A549 (cell line): ENCODE measurements around the gene SELENOM. TPM values are rescaled to one million over a fixed set of nuclear protein-coding genes. Genes with fewer than 3 reads are reported as not detected.

Experiments used
- ATAC-seq, 2 experiments: fragments of 200-7000 bp in 1 of 2; fragments of >200 bp in 1 of 2; cut with Nextera tagmentation in 1 of 2; cut with Tn5 transposase in 1 of 2; 3 replicates each; pipeline versions ENCODE4 v1.8.0 to v1.9.1; 2018 to 2020; ENCODE audit warnings: mild to moderate bottlenecking in 1 of 2, moderate library complexity in 1 of 2
- CTCF ChIA-PET: fragments of 300-600 bp; sonication (Branson Sonifier 250); formaldehyde crosslinking; extraction: SDS; loops from one replicate; lab custom pipeline; 2021; ENCODE audit warnings: antibody characterized with exemption, inconsistent platforms; lab: Yijun Ruan, JAX
- POLR2A ChIA-PET: fragments of 350-600 bp; formaldehyde crosslinking; extraction: SDS; loops from one replicate; lab custom pipeline; 2021; ENCODE audit warnings: antibody characterized with exemption, inconsistent platforms; lab: Yijun Ruan, JAX
- DNase-seq, 2 experiments: peaks; one replicate each; pipeline versions ENCODE4 v3.0.0 to v3.0.0-alpha.2; 2011 to 2016; ENCODE audit warnings: low read depth in 1 of 2, low spot score in 1 of 2
- FAIRE-seq: peaks from 2 replicates; lab custom pipeline; 2011; peaks lifted over from hg19 to GRCh38; lab: Jason Lieb, UNC
- H3K27ac ChIP-seq, 2 experiments: fragments of >200 bp; sonication (Bioruptor Twin); formaldehyde crosslinking; 3 replicates each; pipeline ENCODE4 v1.5.1; 2016 to 2017
- H3K4me1 ChIP-seq: fragments of >200 bp; sonication (Bioruptor Twin); formaldehyde crosslinking; 3 replicates; pipeline ENCODE4 v1.6.1; 2016
- H3K4me2 ChIP-seq: fragments of >200 bp; sonication (Bioruptor Twin); formaldehyde crosslinking; 3 replicates; pipeline ENCODE4 v1.6.1; 2016
- H3K4me3 ChIP-seq: fragments of >200 bp; sonication (Bioruptor Twin); formaldehyde crosslinking; 3 replicates; pipeline ENCODE4 v1.5.1; 2016
- H3K9me3 ChIP-seq: fragments of >200 bp; sonication (Bioruptor Twin); formaldehyde crosslinking; 3 replicates; pipeline ENCODE4 v1.6.1; 2016
- BHLHE40 ChIP-seq: IDR thresholded peaks from 2 replicates; pipeline ENCODE4 v1.6.1; 2012; ENCODE audit warnings: low read depth, low read length, inconsistent platforms
- CBX2 ChIP-seq: fragments of 200-600 bp; sonication (generic); IDR thresholded peaks from 2 replicates; pipeline ENCODE4 v1.6.1; 2016; ENCODE audit warnings: low read depth, mild to moderate bottlenecking, borderline replicate concordance
- CEBPB ChIP-seq, 2 experiments: fragments of >200 bp in 1 of 2; sonication (Bioruptor Twin) in 1 of 2; formaldehyde crosslinking in 1 of 2; IDR thresholded peaks; 2 replicates each; pipeline ENCODE4 v1.6.1; 2012 to 2016
- CHD2 ChIP-seq: fragments of 150-350 bp; IDR thresholded peaks from 2 replicates; pipeline ENCODE4 v1.6.1; 2014; ENCODE audit warnings: low read length; ENCODE audit not compliant: partially characterized antibody
- CTCF ChIP-seq: fragments of >200 bp; sonication (Bioruptor Twin); formaldehyde crosslinking; IDR thresholded peaks from 3 replicates; pipeline ENCODE4 v1.5.1; 2016
- EP300 ChIP-seq, 2 experiments: fragments of >200 bp; sonication (Bioruptor Twin); formaldehyde crosslinking; IDR thresholded peaks; 2 replicates in 1 of 2; 3 replicates in 1 of 2; pipeline ENCODE4 v1.6.1; 2016 to 2017
- ESRRA ChIP-seq: fragments of 150-350 bp; IDR thresholded peaks from 2 replicates; pipeline ENCODE4 v1.6.1; 2014; ENCODE audit warnings: mild to moderate bottlenecking, low read length, borderline replicate concordance
- GATA3 ChIP-seq: IDR thresholded peaks from 2 replicates; pipeline ENCODE4 v1.6.1; 2012; ENCODE audit warnings: borderline replicate concordance
- HOXB13 ChIP-seq: fragments of 250-450 bp; sonication (Bioruptor Pico); IDR thresholded peaks from 2 replicates; pipeline ENCODE4 v1.5.0; 2020; ENCODE audit warnings: low read depth, mild to moderate bottlenecking, moderate library complexity
- HOXB5 ChIP-seq: fragments of 250-450 bp; sonication (Bioruptor Pico); IDR thresholded peaks from 2 replicates; pipeline ENCODE4 v1.5.0; 2020; ENCODE audit warnings: mild to moderate bottlenecking, moderate library complexity
- JUN ChIP-seq, 2 experiments: fragments of >200 bp; sonication (Bioruptor Twin); formaldehyde crosslinking; IDR thresholded peaks; 2 replicates in 1 of 2; 3 replicates in 1 of 2; pipeline ENCODE4 v1.6.1; 2016 to 2017
- JUNB ChIP-seq: fragments of >200 bp; sonication (Bioruptor Twin); formaldehyde crosslinking; IDR thresholded peaks from 2 replicates; pipeline ENCODE4 v1.6.1; 2016
- KDM5A ChIP-seq: fragments of 200-600 bp; sonication (generic); IDR thresholded peaks from 2 replicates; pipeline ENCODE4 v1.6.1; 2016; ENCODE audit warnings: antibody characterized with exemption, mild to moderate bottlenecking
- MYC ChIP-seq: IDR thresholded peaks from 2 replicates; pipeline ENCODE4 v1.6.1; 2012; ENCODE audit warnings: mild to moderate bottlenecking, inconsistent platforms, low read length, improper control_type of control experiment, borderline replicate concordance
- NPAS2 ChIP-seq: fragments of 250-450 bp; sonication (Bioruptor Pico); IDR thresholded peaks from 2 replicates; pipeline ENCODE4 v1.8.0; 2022; ENCODE audit warnings: mild to moderate bottlenecking, moderate library complexity, borderline replicate concordance
- POLR2AphosphoS2 ChIP-seq: conservative IDR thresholded peaks from 2 replicates; pipeline ENCODE4 v1.6.1; 2012; ENCODE audit warnings: low read length, improper control_type of control experiment, inconsistent platforms
- RAD21 ChIP-seq, 2 experiments: fragments of >200 bp in 1 of 2; sonication (Bioruptor Twin) in 1 of 2; formaldehyde crosslinking in 1 of 2; IDR thresholded peaks in 1 of 2; conservative IDR thresholded peaks in 1 of 2; 2 replicates in 1 of 2; 3 replicates in 1 of 2; pipeline ENCODE4 v1.6.1; 2012 to 2018; ENCODE audit warnings: inconsistent platforms in 1 of 2
- RCOR1 ChIP-seq: fragments of 150-350 bp; IDR thresholded peaks from 2 replicates; pipeline ENCODE4 v1.6.1; 2014; ENCODE audit warnings: antibody characterized with exemption, low read length, low read depth
- RFX5 ChIP-seq: fragments of 450-650 bp; IDR thresholded peaks from 2 replicates; pipeline ENCODE4 v1.7.1; 2014; ENCODE audit warnings: antibody characterized with exemption, mild to moderate bottlenecking, moderate library complexity
- SMC3 ChIP-seq: fragments of >200 bp; sonication (Bioruptor Twin); formaldehyde crosslinking; IDR thresholded peaks from 3 replicates; pipeline ENCODE4 v1.6.1; 2018; ENCODE audit warnings: inconsistent platforms
- SREBF2 ChIP-seq: fragments of 450-650 bp; IDR thresholded peaks from 2 replicates; pipeline ENCODE4 v1.6.1; 2014; ENCODE audit warnings: mild to moderate bottlenecking, moderate library complexity
- TP53 ChIP-seq: fragments of 250-450 bp; sonication (Bioruptor Pico); IDR thresholded peaks from 2 replicates; pipeline ENCODE4 v1.5.0; 2021; ENCODE audit warnings: mild to moderate bottlenecking, moderate library complexity
- ZC3H11A ChIP-seq: fragments of 450-650 bp; IDR thresholded peaks from 2 replicates; pipeline ENCODE4 v1.6.1; 2014; ENCODE audit warnings: antibody characterized with exemption, mild to moderate bottlenecking
- ZNF302 ChIP-seq: fragments of 250-450 bp; sonication (Bioruptor Pico); IDR thresholded peaks from 2 replicates; pipeline ENCODE4 v1.9.0; 2021; ENCODE audit warnings: inconsistent platforms, mild to moderate bottlenecking, moderate library complexity
- ZSCAN20 ChIP-seq: fragments of 250-450 bp; sonication (Bioruptor Pico); IDR thresholded peaks from 2 replicates; pipeline ENCODE4 v1.8.0; 2022; ENCODE audit warnings: mild to moderate bottlenecking, moderate library complexity
- WGBS: methylation state at CpG from one replicate; pipeline ENCODE4 v1.1.6; 2017; ENCODE audit errors: missing lambda C conversion rate; 5-methylcytosine and 5-hydroxymethylcytosine counted together
- polyA plus RNA-seq, 4 experiments: library from polyadenylated mRNA; depleted of rRNA in 3 of 4; stranded (reverse); fragments of >200 nt; fragmentation: RNase III in 1 of 4; extraction: RNeasy Plus Mini Kit Qiagen cat#74134 plus additional on column Dnase treatment in 1 of 4; gene quantifications; 2 replicates in 3 of 4; 3 replicates in 1 of 4; pipeline ENCODE4 v1.2.3, GENCODE V29; 2011 to 2017
- TF ChIP-seq, protein P1 (sequence below): IDR thresholded peaks from 2 replicates; pipeline ENCODE4 v1.6.1; 2012; ENCODE audit warnings: low read depth, borderline replicate concordance
- TF ChIP-seq, protein P2 (sequence below): fragments of 200-600 bp; sonication (generic); IDR thresholded peaks from 2 replicates; pipeline ENCODE4 v1.6.1; 2016; ENCODE audit warnings: antibody characterized with exemption, mild to moderate bottlenecking, moderate library complexity
- TF ChIP-seq, protein P3 (sequence below): fragments of >200 bp; sonication (Bioruptor Twin); formaldehyde crosslinking; IDR thresholded peaks from 3 replicates; pipeline ENCODE4 v1.6.1; 2016
- TF ChIP-seq, protein P4 (sequence below): fragments of 450-650 bp; IDR thresholded peaks from 2 replicates; pipeline ENCODE4 v1.6.1; 2014; ENCODE audit warnings: antibody characterized with exemption

The SELENOM gene
- polyA plus RNA-seq, 2 of the 4 experiments (the other 2 are of a cell fraction): 15.3 to 46.5 TPM

DNA sequence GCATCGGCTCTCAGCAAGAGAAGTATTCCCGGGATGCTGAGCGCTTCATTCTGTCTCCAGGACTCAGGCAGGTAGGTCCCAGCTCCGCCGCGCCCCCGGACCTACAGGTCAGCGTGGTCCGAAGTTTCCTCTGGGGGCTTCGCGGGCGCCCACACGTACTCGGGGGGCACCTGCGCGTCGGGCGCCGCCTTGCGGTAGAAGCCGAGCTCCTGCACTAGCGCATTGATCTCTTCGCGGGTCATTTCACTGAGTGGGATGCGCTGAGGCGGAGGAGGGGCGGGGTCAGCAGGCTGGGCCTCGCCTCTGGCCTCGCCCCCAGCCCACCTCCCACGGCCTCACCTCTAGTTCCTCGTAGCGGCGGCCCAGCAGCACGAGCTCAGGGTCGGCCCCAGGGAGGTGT is 2.5 kb downstream of the SELENOM start:
- no peak for TF ChIP-seq ZSCAN20 (CRISPR knock-in tag)
- TF ChIP-seq, protein P1, sequence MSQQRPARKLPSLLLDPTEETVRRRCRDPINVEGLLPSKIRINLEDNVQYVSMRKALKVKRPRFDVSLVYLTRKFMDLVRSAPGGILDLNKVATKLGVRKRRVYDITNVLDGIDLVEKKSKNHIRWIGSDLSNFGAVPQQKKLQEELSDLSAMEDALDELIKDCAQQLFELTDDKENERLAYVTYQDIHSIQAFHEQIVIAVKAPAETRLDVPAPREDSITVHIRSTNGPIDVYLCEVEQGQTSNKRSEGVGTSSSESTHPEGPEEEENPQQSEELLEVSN: no peak
- TF ChIP-seq NPAS2 (CRISPR knock-in tag): no peak
- no peak for TF ChIP-seq JUNB
- TF ChIP-seq SREBF2: no peak
- TF ChIP-seq, protein P2, sequence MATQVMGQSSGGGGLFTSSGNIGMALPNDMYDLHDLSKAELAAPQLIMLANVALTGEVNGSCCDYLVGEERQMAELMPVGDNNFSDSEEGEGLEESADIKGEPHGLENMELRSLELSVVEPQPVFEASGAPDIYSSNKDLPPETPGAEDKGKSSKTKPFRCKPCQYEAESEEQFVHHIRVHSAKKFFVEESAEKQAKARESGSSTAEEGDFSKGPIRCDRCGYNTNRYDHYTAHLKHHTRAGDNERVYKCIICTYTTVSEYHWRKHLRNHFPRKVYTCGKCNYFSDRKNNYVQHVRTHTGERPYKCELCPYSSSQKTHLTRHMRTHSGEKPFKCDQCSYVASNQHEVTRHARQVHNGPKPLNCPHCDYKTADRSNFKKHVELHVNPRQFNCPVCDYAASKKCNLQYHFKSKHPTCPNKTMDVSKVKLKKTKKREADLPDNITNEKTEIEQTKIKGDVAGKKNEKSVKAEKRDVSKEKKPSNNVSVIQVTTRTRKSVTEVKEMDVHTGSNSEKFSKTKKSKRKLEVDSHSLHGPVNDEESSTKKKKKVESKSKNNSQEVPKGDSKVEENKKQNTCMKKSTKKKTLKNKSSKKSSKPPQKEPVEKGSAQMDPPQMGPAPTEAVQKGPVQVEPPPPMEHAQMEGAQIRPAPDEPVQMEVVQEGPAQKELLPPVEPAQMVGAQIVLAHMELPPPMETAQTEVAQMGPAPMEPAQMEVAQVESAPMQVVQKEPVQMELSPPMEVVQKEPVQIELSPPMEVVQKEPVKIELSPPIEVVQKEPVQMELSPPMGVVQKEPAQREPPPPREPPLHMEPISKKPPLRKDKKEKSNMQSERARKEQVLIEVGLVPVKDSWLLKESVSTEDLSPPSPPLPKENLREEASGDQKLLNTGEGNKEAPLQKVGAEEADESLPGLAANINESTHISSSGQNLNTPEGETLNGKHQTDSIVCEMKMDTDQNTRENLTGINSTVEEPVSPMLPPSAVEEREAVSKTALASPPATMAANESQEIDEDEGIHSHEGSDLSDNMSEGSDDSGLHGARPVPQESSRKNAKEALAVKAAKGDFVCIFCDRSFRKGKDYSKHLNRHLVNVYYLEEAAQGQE: no peak
- no peak for TF ChIP-seq ZNF302 (CRISPR knock-in tag)
- TF ChIP-seq, protein P3, sequence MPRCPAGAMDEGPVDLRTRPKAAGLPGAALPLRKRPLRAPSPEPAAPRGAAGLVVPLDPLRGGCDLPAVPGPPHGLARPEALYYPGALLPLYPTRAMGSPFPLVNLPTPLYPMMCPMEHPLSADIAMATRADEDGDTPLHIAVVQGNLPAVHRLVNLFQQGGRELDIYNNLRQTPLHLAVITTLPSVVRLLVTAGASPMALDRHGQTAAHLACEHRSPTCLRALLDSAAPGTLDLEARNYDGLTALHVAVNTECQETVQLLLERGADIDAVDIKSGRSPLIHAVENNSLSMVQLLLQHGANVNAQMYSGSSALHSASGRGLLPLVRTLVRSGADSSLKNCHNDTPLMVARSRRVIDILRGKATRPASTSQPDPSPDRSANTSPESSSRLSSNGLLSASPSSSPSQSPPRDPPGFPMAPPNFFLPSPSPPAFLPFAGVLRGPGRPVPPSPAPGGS: no peak
- TF ChIP-seq POLR2AphosphoS2: no peak
- no peak for TF ChIP-seq GATA3
- TF ChIP-seq JUN (IDR thresholded peaks at IDR 0.05): no peak
- no peak for TF ChIP-seq ZC3H11A
- TF ChIP-seq, all 56 proteins: peak for 0
- POLR2A ChIA-PET: no interaction called here
- ATAC-seq (no peak), DNase-seq (no peak), FAIRE-seq (no peak)
- Histone ChIP-seq H3K27ac (no peak overlapping the region), H3K4me3 (no peak overlapping the region), H3K4me2 (no peak overlapping the region), H3K4me1 (peaks cover 14% of the 10 kb centered on the region), H3K9me3 (no peaks in the 10 kb centered on the region)
- 94% methylated on average over 31 of the region's 35 CpGs for WGBS
- CTCF ChIA-PET: interaction anchor here (0.7 to 1.0 kb wide), 2 partner anchors 341 to 393 kb away, joined by 3 to 4 read pairs; no protein-coding TSS in a partner anchor

GRCh38 chr22:31103899-31104694 is 3.3 kb downstream of the SELENOM start:
- WGBS: 95% methylated on average over 27 of the region's 33 CpGs
- Histone ChIP-seq H3K4me1 (peaks cover 14% of the 10 kb centered on the region), H3K4me2 (no peak overlapping the region), H3K9me3 (no peaks in the 10 kb centered on the region), H3K4me3 (no peak overlapping the region), H3K27ac (no peak overlapping the region)
- no peak for FAIRE-seq
- ATAC-seq: no peak
- ChIA-PET CTCF (interaction anchor here (0.7 to 1.9 kb wide), 3 partner anchors 10 to 392 kb away, joined by 3 to 6 read pairs (median 5); no protein-coding TSS in a partner anchor), POLR2A (no interaction called here)
- no peak for TF ChIP-seq EP300 (IDR thresholded peaks at IDR 0.05)
- TF ChIP-seq RAD21 (conservative IDR thresholded peaks at IDR 0.05 in 1 of 2, IDR thresholded peaks at IDR 0.05 in 1 of 2): no peak
- no peak for TF ChIP-seq ZC3H11A
- TF ChIP-seq CBX2: no peak
- no peak for TF ChIP-seq SREBF2
- TF ChIP-seq CEBPB (IDR thresholded peaks at IDR 0.05): no peak
- TF ChIP-seq KDM5A: no peak
- TF ChIP-seq RCOR1: no peak
- no peak for TF ChIP-seq ESRRA
- TF ChIP-seq, protein P4, sequence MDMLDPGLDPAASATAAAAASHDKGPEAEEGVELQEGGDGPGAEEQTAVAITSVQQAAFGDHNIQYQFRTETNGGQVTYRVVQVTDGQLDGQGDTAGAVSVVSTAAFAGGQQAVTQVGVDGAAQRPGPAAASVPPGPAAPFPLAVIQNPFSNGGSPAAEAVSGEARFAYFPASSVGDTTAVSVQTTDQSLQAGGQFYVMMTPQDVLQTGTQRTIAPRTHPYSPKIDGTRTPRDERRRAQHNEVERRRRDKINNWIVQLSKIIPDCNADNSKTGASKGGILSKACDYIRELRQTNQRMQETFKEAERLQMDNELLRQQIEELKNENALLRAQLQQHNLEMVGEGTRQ: no peak
- no peak for TF ChIP-seq CTCF
- no peak for TF ChIP-seq BHLHE40
- TF ChIP-seq SMC3: no peak
- no peak for TF ChIP-seq ZSCAN20 (CRISPR knock-in tag)
- TF ChIP-seq HOXB13 (CRISPR knock-in tag): no peak
- no peak for TF ChIP-seq TP53 (CRISPR knock-in tag)
- no peak for TF ChIP-seq HOXB5 (CRISPR knock-in tag)
- TF ChIP-seq RFX5: no peak
- TF ChIP-seq CHD2: no peak
- no peak for TF ChIP-seq MYC
- DNase-seq: no peak
